ENCODE measurements around the gene GMDS. TPM values are rescaled to one million over a fixed set of nuclear protein-coding genes. Genes with fewer than 3 reads are reported as not detected.

The GMDS gene
- polyA plus RNA-seq, 1 donor (not counting 4 experiments of a cell fraction or from before 2014, with no cell fraction given) = 22.1 TPM

DNA sequence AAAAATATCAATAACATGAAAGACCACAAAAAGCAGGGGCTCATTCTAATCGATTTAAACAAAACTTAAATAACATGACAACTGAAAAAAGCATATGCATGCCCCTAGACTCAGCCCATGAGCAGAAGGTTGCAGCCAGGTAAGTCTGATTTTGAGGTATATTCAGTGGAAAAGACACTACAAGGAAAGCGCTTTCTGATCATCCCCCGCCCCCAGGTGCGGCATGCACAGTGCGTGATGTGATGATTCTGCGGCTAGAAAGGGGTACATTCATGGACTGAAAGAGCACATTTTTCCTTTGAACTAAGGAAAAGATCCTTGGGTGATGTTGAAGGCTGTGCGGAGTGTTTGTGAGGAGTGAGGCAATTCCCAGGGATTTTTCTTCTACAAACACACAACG, 652.6 kb downstream of the GMDS start:
- dilution Hi-C loops (cut with MboI; ENCODE audit: extremely low pct_ligation_motif_present, low sequenced_read_pairs) = no loop called here

DNA sequence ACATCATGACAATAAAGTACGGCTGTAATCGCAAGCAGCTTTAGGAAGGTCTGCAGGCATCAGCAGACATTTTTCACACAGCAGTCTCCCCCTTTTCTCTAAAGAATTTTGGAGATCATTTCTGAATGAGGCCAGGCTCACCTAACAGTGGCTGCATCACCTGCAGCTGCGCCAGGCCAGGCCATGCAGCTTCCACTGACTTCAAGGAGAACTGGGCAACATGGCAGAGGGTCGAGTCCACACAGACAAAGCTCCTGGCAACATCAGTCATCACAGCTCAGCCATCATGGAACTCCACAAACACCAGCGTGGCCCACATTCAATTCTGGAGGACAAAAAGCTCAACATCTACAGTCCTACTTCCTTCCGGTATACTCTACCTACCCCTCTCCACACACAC, 653.5 kb downstream of the GMDS start:
- FAIRE-seq (no peak), DNase-seq (ENCODE audit: low read depth, low spot score) (no peak)
- TF ChIP-seq, protein P1, sequence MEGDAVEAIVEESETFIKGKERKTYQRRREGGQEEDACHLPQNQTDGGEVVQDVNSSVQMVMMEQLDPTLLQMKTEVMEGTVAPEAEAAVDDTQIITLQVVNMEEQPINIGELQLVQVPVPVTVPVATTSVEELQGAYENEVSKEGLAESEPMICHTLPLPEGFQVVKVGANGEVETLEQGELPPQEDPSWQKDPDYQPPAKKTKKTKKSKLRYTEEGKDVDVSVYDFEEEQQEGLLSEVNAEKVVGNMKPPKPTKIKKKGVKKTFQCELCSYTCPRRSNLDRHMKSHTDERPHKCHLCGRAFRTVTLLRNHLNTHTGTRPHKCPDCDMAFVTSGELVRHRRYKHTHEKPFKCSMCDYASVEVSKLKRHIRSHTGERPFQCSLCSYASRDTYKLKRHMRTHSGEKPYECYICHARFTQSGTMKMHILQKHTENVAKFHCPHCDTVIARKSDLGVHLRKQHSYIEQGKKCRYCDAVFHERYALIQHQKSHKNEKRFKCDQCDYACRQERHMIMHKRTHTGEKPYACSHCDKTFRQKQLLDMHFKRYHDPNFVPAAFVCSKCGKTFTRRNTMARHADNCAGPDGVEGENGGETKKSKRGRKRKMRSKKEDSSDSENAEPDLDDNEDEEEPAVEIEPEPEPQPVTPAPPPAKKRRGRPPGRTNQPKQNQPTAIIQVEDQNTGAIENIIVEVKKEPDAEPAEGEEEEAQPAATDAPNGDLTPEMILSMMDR (optimal IDR thresholded peaks at IDR 0.05 in 1 of 3, IDR thresholded peaks at IDR 0.05 in 1 of 3, conservative IDR thresholded peaks at IDR 0.05 in 1 of 3; ENCODE audit: extremely low read depth in 1 of 3, insufficient read depth in 2 of 3, low read length in 3 of 3) = no peak
- TF ChIP-seq EZH2 (IDR thresholded peaks at IDR 0.05; ENCODE audit: low read length) = no peak
- Histone ChIP-seq H3K79me2 (ENCODE audit: control insufficient read depth, insufficient read depth, low read length) (no peaks in the 10 kb centered on the region), H3K4me3 (ENCODE audit: control insufficient read depth in 2 of 3, extremely low read depth in 1 of 3, insufficient read depth in 2 of 3, low read depth in 1 of 3, low read length in 3 of 3) (no peak overlapping the region), H3K27ac (ENCODE audit: control insufficient read depth, insufficient read depth, low read length) (no peak overlapping the region), H3K27me3 (ENCODE audit: control insufficient read depth, extremely low read depth, insufficient read depth, low read length) (peaks cover 53% of the 10 kb centered on the region), H3K4me2 (ENCODE audit: control insufficient read depth, extremely low read depth, insufficient read depth, low read depth, low read length) (no peak overlapping the region), H2AFZ (ENCODE audit: control insufficient read depth, low read length) (no peak overlapping the region), H4K20me1 (ENCODE audit: control insufficient read depth, extremely low read depth, insufficient read depth, low read length) (no peaks in the 10 kb centered on the region), H3K36me3 (ENCODE audit: control insufficient read depth in 2 of 2, extremely low read depth in 1 of 2, insufficient read depth in 2 of 2, low read length in 2 of 2) (no peaks in the 10 kb centered on the region), H3K9ac (ENCODE audit: control insufficient read depth, extremely low read depth, insufficient read depth, low read length) (no peak overlapping the region), H3K4me1 (ENCODE audit: control insufficient read depth, extremely low read depth, insufficient read depth, low read length) (peaks cover 2% of the 10 kb centered on the region), H3K9me1 (ENCODE audit: control insufficient read depth, extremely low read depth, insufficient read depth, low read length) (no peaks in the 10 kb centered on the region), H3K9me3 (ENCODE audit: control insufficient read depth, low read depth, low read length) (no peaks in the 10 kb centered on the region)
- dilution Hi-C loops (cut with MboI; ENCODE audit: extremely low pct_ligation_motif_present, low sequenced_read_pairs) = no loop called here

More for the DNA sequence above, 652.6 kb downstream of the GMDS start:
- Histone ChIP-seq H3K4me1 (ENCODE audit: control insufficient read depth, extremely low read depth, insufficient read depth, low read length) (peaks cover 4% of the 10 kb centered on the region), H3K27me3 (ENCODE audit: control insufficient read depth, extremely low read depth, insufficient read depth, low read length) (peaks cover 48% of the 10 kb centered on the region), H3K9me3 (ENCODE audit: control insufficient read depth, low read depth, low read length) (no peaks in the 10 kb centered on the region), H4K20me1 (ENCODE audit: control insufficient read depth, extremely low read depth, insufficient read depth, low read length) (no peaks in the 10 kb centered on the region), H3K36me3 (ENCODE audit: control insufficient read depth in 2 of 2, extremely low read depth in 1 of 2, insufficient read depth in 2 of 2, low read length in 2 of 2) (no peaks in the 10 kb centered on the region), H3K9me1 (ENCODE audit: control insufficient read depth, extremely low read depth, insufficient read depth, low read length) (no peaks in the 10 kb centered on the region), H3K27ac (ENCODE audit: control insufficient read depth, insufficient read depth, low read length) (no peak overlapping the region), H2AFZ (ENCODE audit: control insufficient read depth, low read length) (no peak overlapping the region), H3K79me2 (ENCODE audit: control insufficient read depth, insufficient read depth, low read length) (no peaks in the 10 kb centered on the region), H3K4me2 (ENCODE audit: control insufficient read depth, extremely low read depth, insufficient read depth, low read depth, low read length) (no peak overlapping the region), H3K4me3 (ENCODE audit: control insufficient read depth in 2 of 3, extremely low read depth in 1 of 3, insufficient read depth in 2 of 3, low read depth in 1 of 3, low read length in 3 of 3) (no peak overlapping the region), H3K9ac (ENCODE audit: control insufficient read depth, extremely low read depth, insufficient read depth, low read length) (no peak overlapping the region)
- FAIRE-seq (no peak), DNase-seq (ENCODE audit: low read depth, low spot score) (no peak)
- TF ChIP-seq, protein P1 (optimal IDR thresholded peaks at IDR 0.05 in 1 of 3, IDR thresholded peaks at IDR 0.05 in 1 of 3, conservative IDR thresholded peaks at IDR 0.05 in 1 of 3; ENCODE audit: extremely low read depth in 1 of 3, insufficient read depth in 2 of 3, low read length in 3 of 3) = no peak
- no peak for TF ChIP-seq EZH2 (IDR thresholded peaks at IDR 0.05; ENCODE audit: low read length)

Data from keratinocyte (primary cell).